Mesothelial cell of epicardium (in vitro differentiated cells): ENCODE results near the gene PPFIA3. TPM values are rescaled to one million over a fixed set of nuclear protein-coding genes. Genes with fewer than 3 reads are reported as not detected.

Experiments used
- DNase-seq, 2 experiments: peaks; one replicate each; pipeline ENCODE4 v3.0.0; 2021; ENCODE audit warnings: low spot score in 2 of 2; ENCODE audit not compliant: unreplicated experiment in 2 of 2
- H3K27ac Mint-ChIP-seq: 2 replicates; pipeline ENCODE4 v1.8.0; 2021; ENCODE audit warnings: mixed read lengths
- H3K27me3 Mint-ChIP-seq: 2 replicates; pipeline ENCODE4 v1.8.0; 2021; ENCODE audit warnings: low read depth, mixed read lengths
- H3K36me3 Mint-ChIP-seq: 2 replicates; pipeline ENCODE4 v1.8.0; 2021; ENCODE audit warnings: mixed read lengths
- H3K4me1 Mint-ChIP-seq: 2 replicates; pipeline ENCODE4 v1.8.0; 2021; ENCODE audit warnings: mixed read lengths
- H3K4me3 Mint-ChIP-seq: 2 replicates; pipeline ENCODE4 v1.8.0; 2021; ENCODE audit warnings: mild to moderate bottlenecking, moderate library complexity, mixed read lengths
- H3K9me3 Mint-ChIP-seq: 2 replicates; pipeline ENCODE4 v1.8.0; 2021; ENCODE audit warnings: mixed read lengths
- total RNA-seq: library from RNA; stranded (reverse); gene quantifications from 3 replicates; pipeline ENCODE4 v1.2.1, GENCODE V29; 2021
- TF ChIP-seq, protein P1 (sequence below): fragments of 200-600 bp; sonication (generic); IDR thresholded peaks from one replicate; pipeline ENCODE4 v1.5.0; 2021; ENCODE audit warnings: antibody characterized with exemption; ENCODE audit not compliant: unreplicated experiment

Gene PPFIA3
- total RNA-seq, 1 donor from 2014 or later = 9.9 TPM

DNA sequence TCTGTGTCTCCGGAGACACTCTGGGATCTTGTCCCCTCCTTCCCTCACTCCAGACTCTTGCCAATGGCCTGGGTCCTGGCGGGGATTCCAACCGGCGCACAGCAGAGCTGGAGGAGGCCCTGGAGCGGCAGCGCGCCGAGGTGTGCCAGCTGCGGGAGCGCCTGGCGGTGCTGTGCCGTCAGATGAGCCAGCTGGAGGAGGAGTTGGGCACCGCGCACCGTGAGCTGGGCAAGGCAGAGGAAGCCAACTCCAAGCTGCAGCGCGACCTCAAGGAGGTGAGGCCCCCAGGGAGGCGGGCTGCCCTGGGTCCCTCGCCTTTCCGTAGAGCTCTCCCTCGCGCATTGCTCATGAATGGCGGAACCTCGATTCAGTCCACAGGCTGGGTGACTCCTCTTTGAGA is 11.0 kb downstream of the PPFIA3 start:
- TF ChIP-seq, protein P1, sequence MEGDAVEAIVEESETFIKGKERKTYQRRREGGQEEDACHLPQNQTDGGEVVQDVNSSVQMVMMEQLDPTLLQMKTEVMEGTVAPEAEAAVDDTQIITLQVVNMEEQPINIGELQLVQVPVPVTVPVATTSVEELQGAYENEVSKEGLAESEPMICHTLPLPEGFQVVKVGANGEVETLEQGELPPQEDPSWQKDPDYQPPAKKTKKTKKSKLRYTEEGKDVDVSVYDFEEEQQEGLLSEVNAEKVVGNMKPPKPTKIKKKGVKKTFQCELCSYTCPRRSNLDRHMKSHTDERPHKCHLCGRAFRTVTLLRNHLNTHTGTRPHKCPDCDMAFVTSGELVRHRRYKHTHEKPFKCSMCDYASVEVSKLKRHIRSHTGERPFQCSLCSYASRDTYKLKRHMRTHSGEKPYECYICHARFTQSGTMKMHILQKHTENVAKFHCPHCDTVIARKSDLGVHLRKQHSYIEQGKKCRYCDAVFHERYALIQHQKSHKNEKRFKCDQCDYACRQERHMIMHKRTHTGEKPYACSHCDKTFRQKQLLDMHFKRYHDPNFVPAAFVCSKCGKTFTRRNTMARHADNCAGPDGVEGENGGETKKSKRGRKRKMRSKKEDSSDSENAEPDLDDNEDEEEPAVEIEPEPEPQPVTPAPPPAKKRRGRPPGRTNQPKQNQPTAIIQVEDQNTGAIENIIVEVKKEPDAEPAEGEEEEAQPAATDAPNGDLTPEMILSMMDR = no peak
- Mint-ChIP-seq H3K27me3 (peaks cover 4% of the 10 kb centered on the region), H3K27ac (no peak overlapping the region), H3K9me3 (no peaks in the 10 kb centered on the region), H3K36me3 (peaks cover 1% of the 10 kb centered on the region), H3K4me3 (no peak overlapping the region), H3K4me1 (peaks cover 19% of the 10 kb centered on the region)
- no peak for DNase-seq

- H3K9me3 Mint-ChIP-seq = no peaks in the 10 kb centered on the region
- DNase-seq = no peak
- H3K4me3 Mint-ChIP-seq = peak overlapping the region; percentile 33
- H3K27ac Mint-ChIP-seq = no peak overlapping the region
- no peaks in the 10 kb centered on the region for H3K27me3 Mint-ChIP-seq
- H3K4me1 Mint-ChIP-seq = peaks cover 18% of the 10 kb centered on the region
- TF ChIP-seq, protein P1 = no peak
- H3K36me3 Mint-ChIP-seq = peaks cover 1% of the 10 kb centered on the region
These were observed 13.7 kb downstream of the PPFIA3 start for GRCh38 chr19:49132974-49133609.

DNA sequence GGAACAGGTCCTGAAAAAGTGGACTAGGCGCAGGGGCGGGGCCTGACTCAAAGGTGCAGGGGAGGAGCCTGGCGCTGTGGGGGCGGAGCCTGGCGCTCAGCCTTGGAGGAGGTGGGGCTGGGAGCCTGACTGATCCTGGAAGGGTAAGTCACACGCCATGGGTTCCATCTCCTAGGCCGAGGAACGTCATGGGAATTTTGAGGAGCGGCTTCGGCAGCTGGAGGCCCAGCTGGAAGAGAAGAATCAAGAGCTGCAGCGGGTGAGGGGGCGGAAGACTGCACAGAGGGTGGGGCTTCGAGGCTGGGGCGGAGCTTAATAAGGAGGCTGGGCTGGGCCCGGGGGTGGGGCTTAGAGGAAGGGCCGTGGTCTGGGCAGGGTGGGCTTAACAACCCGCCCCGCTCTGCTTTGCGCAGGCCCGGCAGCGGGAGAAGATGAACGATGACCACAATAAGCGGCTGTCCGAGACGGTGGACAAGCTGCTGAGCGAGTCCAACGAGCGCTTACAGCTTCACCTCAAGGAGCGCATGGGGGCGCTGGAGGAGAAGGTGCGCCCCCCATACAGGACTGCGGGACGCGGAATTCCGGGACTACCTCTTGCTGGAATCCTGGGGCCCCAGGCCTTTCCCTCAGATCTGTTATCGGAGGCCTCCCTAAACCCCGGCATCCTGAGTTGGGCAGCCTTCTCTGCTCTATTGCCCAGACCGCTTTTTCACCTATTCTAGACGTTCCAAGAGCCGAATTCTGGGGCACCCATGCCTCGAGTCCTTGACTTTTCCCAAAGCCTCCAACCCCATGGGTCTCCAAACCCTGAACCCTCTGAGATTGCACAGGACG is 14.5 kb downstream of the PPFIA3 start:
- Mint-ChIP-seq H3K36me3 (peaks cover 1% of the 10 kb centered on the region), H3K9me3 (no peaks in the 10 kb centered on the region), H3K4me1 (peaks cover 11% of the 10 kb centered on the region), H3K4me3 (peak overlapping the region; percentile 33), H3K27ac (no peak overlapping the region), H3K27me3 (no peaks in the 10 kb centered on the region)
- TF ChIP-seq, protein P1 = no peak
- DNase-seq = no peak

DNA sequence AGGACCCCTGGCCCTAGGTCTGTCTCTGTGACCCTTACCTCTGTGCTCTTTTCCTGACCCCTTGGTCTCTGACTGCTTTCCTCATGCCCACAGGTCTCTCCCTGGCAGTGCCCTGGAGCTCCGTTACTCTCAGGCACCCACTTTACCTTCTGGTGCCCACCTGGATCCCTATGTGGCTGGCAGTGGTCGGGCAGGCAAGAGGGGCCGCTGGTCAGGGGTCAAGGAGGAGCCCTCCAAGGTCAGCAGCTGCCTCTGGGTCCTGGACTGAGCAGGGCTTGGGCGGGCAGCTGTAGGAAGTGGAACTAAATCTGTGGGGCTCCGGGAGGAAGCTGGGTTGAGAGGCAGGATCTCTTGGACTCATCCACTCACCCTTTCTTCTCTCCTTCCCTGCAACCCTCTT is 16.3 kb downstream of the PPFIA3 start:
- Mint-ChIP-seq H3K27me3 (no peaks in the 10 kb centered on the region), H3K27ac (no peak overlapping the region), H3K9me3 (no peaks in the 10 kb centered on the region), H3K4me1 (peaks cover 10% of the 10 kb centered on the region), H3K36me3 (peaks cover 1% of the 10 kb centered on the region), H3K4me3 (no peak overlapping the region)
- TF ChIP-seq, protein P1 = no peak
- DNase-seq = no peak

- TF ChIP-seq, protein P1 = no peak
- H3K27ac Mint-ChIP-seq = no peak overlapping the region
- H3K36me3 Mint-ChIP-seq = peaks cover 1% of the 10 kb centered on the region
- H3K27me3 Mint-ChIP-seq = no peaks in the 10 kb centered on the region
- H3K4me1 Mint-ChIP-seq = peaks cover 10% of the 10 kb centered on the region
- H3K4me3 Mint-ChIP-seq = no peak overlapping the region
- H3K9me3 Mint-ChIP-seq = no peaks in the 10 kb centered on the region
- no peak for DNase-seq
These were observed 17.4 kb downstream of the PPFIA3 start for GRCh38 chr19:49136771-49137171.
